ENCODE data around the gene THSD4.

Gene THSD4

GRCh38 chr15:71133747-71134472, 18.6 kb downstream of the THSD4 start:
- Histone ChIP-seq H3K9me3 (ENCODE audit: low read length) (no peaks in the 10 kb centered on the region), H3K9ac (ENCODE audit: low read length) (no peak overlapping the region), H3F3A (ENCODE audit: insufficient read depth, low read length) (no peaks in the 10 kb centered on the region), H3K4me3 (ENCODE audit: low read depth, low read length, poor library complexity, severe bottlenecking) (no peak overlapping the region), H2AFZ (ENCODE audit: low read length) (no peak overlapping the region), H3K4me1 (ENCODE audit: insufficient read depth, low read length, severe bottlenecking) (no peaks in the 10 kb centered on the region), H3K79me2 (ENCODE audit: insufficient read depth, low read length) (no peaks in the 10 kb centered on the region), H3K27ac (ENCODE audit: low read depth, low read length, poor library complexity, severe bottlenecking) (no peak overlapping the region), H4K20me1 (ENCODE audit: insufficient read depth, low read length) (no peaks in the 10 kb centered on the region), H3K4me2 (ENCODE audit: low read length) (no peak overlapping the region), H3K9me2 (ENCODE audit: low read depth, low read length) (no peaks in the 10 kb centered on the region), H3K27me3 (ENCODE audit: insufficient read depth, low read length) (no peaks in the 10 kb centered on the region; the same call in 1 of the 2 replicates), H3K36me3 (ENCODE audit: insufficient read depth, low read length) (no peaks in the 10 kb centered on the region)
- no peak for TF ChIP-seq EZH2 (IDR thresholded peaks at IDR 0.05; ENCODE audit: borderline replicate concordance, low read length)
- TF ChIP-seq, protein P1, sequence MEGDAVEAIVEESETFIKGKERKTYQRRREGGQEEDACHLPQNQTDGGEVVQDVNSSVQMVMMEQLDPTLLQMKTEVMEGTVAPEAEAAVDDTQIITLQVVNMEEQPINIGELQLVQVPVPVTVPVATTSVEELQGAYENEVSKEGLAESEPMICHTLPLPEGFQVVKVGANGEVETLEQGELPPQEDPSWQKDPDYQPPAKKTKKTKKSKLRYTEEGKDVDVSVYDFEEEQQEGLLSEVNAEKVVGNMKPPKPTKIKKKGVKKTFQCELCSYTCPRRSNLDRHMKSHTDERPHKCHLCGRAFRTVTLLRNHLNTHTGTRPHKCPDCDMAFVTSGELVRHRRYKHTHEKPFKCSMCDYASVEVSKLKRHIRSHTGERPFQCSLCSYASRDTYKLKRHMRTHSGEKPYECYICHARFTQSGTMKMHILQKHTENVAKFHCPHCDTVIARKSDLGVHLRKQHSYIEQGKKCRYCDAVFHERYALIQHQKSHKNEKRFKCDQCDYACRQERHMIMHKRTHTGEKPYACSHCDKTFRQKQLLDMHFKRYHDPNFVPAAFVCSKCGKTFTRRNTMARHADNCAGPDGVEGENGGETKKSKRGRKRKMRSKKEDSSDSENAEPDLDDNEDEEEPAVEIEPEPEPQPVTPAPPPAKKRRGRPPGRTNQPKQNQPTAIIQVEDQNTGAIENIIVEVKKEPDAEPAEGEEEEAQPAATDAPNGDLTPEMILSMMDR (IDR thresholded peaks at IDR 0.05; ENCODE audit: low read length), result no peak

- H4K20me1 ChIP-seq (ENCODE audit: insufficient read depth, low read length), result no peaks in the 10 kb centered on the region
- H3K4me1 ChIP-seq (ENCODE audit: insufficient read depth, low read length, severe bottlenecking), result no peaks in the 10 kb centered on the region
- H3K27ac ChIP-seq (ENCODE audit: low read depth, low read length, poor library complexity, severe bottlenecking), result no peak overlapping the region
- TF ChIP-seq, protein P1 (IDR thresholded peaks at IDR 0.05; ENCODE audit: low read length), result no peak
- no peak for TF ChIP-seq EZH2 (IDR thresholded peaks at IDR 0.05; ENCODE audit: borderline replicate concordance, low read length)
- no peaks in the 10 kb centered on the region for H3F3A ChIP-seq (ENCODE audit: insufficient read depth, low read length)
- no peaks in the 10 kb centered on the region for H3K27me3 ChIP-seq (ENCODE audit: insufficient read depth, low read length)
- no peak overlapping the region for H3K9ac ChIP-seq (ENCODE audit: low read length)
- no peak overlapping the region for H2AFZ ChIP-seq (ENCODE audit: low read length)
- no peaks in the 10 kb centered on the region for H3K36me3 ChIP-seq (ENCODE audit: insufficient read depth, low read length)
- no peaks in the 10 kb centered on the region for H3K79me2 ChIP-seq (ENCODE audit: insufficient read depth, low read length)
- no peaks in the 10 kb centered on the region for H3K9me3 ChIP-seq (ENCODE audit: low read length)
- no peak overlapping the region for H3K4me3 ChIP-seq (ENCODE audit: low read depth, low read length, poor library complexity, severe bottlenecking)
- H3K9me2 ChIP-seq (ENCODE audit: low read depth, low read length), result no peaks in the 10 kb centered on the region
- no peak overlapping the region for H3K4me2 ChIP-seq (ENCODE audit: low read length)
Measured at GRCh38 chr15:71136159-71136783, 21.0 kb downstream of the THSD4 start.

GRCh38 chr15:71136793-71137518, 21.7 kb downstream of the THSD4 start:
- no peak overlapping the region for H3K4me3 ChIP-seq (ENCODE audit: low read depth, low read length, poor library complexity, severe bottlenecking)
- no peaks in the 10 kb centered on the region for H3K79me2 ChIP-seq (ENCODE audit: insufficient read depth, low read length)
- H3F3A ChIP-seq (ENCODE audit: insufficient read depth, low read length), result no peaks in the 10 kb centered on the region
- no peaks in the 10 kb centered on the region for H3K36me3 ChIP-seq (ENCODE audit: insufficient read depth, low read length)
- no peak overlapping the region for H3K9ac ChIP-seq (ENCODE audit: low read length)
- no peaks in the 10 kb centered on the region for H3K9me3 ChIP-seq (ENCODE audit: low read length)
- H2AFZ ChIP-seq (ENCODE audit: low read length), result no peak overlapping the region
- no peaks in the 10 kb centered on the region for H3K4me1 ChIP-seq (ENCODE audit: insufficient read depth, low read length, severe bottlenecking)
- H3K27me3 ChIP-seq (ENCODE audit: insufficient read depth, low read length), result no peaks in the 10 kb centered on the region
- H3K9me2 ChIP-seq (ENCODE audit: low read depth, low read length), result no peaks in the 10 kb centered on the region
- TF ChIP-seq, protein P1 (IDR thresholded peaks at IDR 0.05; ENCODE audit: low read length), result no peak
- TF ChIP-seq EZH2 (IDR thresholded peaks at IDR 0.05; ENCODE audit: borderline replicate concordance, low read length), result no peak
- no peak overlapping the region for H3K27ac ChIP-seq (ENCODE audit: low read depth, low read length, poor library complexity, severe bottlenecking)
- no peak overlapping the region for H3K4me2 ChIP-seq (ENCODE audit: low read length)
- H4K20me1 ChIP-seq (ENCODE audit: insufficient read depth, low read length), result no peaks in the 10 kb centered on the region
